Mucosa of descending colon (tissue), 3 donors: ENCODE data around the gene ZNF91. TPM values are rescaled to one million over a fixed set of nuclear protein-coding genes. Genes with fewer than 3 reads are reported as not detected.
"Not testable (repeated sequence)": the region's sequence is repeated elsewhere in the genome, so short reads cannot be mapped to it uniquely, and the experiment has no call there.

Source experiments
- ATAC-seq: fragments of 200-7000 bp; cut with Tn5 transposase; one replicate; pipeline ENCODE4 v1.9.1; 2020; ENCODE audit warnings: mild to moderate bottlenecking, moderate library complexity
- DNase-seq, 3 donors: peaks; one replicate each; pipeline ENCODE4 v3.0.0-alpha.2; 2020
- H3K36me3 ChIP-seq: fragments of 200-600 bp; one replicate; pipeline ENCODE4 v1.8.0; 2021; ENCODE audit warnings: low read depth, mild to moderate bottlenecking
- H3K4me1 ChIP-seq: fragments of 200-600 bp; one replicate; pipeline ENCODE4 v1.8.0; 2021; ENCODE audit warnings: low read depth, mild to moderate bottlenecking
- H3K4me3 ChIP-seq: fragments of 200-600 bp; one replicate; pipeline ENCODE4 v1.8.0; 2021; ENCODE audit warnings: mild to moderate bottlenecking
- H3K9me3 ChIP-seq: fragments of 200-600 bp; one replicate; pipeline ENCODE4 v1.8.0; 2021; ENCODE audit warnings: mild to moderate bottlenecking
- CTCF ChIP-seq: fragments of 200-600 bp; IDR thresholded peaks from one replicate; pipeline ENCODE4 v1.8.0; 2022; ENCODE audit warnings: antibody characterized with exemption, mild to moderate bottlenecking
- intact Hi-C, 2 donors: fragments of 100-400 bp; cut with DNase I in 1 of 2; cut with micrococcal nuclease in 1 of 2; formaldehyde crosslinking; loops; one replicate each; pipeline versions ENCODE4 v1.11.0 to v1.11.1; 2022; cut with DNase I, micrococcal nuclease
- total RNA-seq, 3 donors: library from RNA; stranded (reverse); fragmentation: NEBNext Ultra II Directional in 2 of 3; extraction: Animal tissue kit (Norgen Biotek cat#: 25700) in 2 of 3; gene quantifications; one replicate each; pipeline versions ENCODE4 v1.2.1 to v1.2.4, GENCODE V29; 2021 to 2023
- donor health status: DM: no; HTN: no; CAD: no; lungs with moderate emphysema.
- donor health status: DM: no; HTN: no; CAD: no.
- donor health status: DM: no; HTN: yes; CAD: no.

ZNF91 gene
- total RNA-seq, 3 donors from 2014 or later = 77.3 to 140 (median 81.8) TPM

GRCh38 chr19:23311551-23311950, 83.7 kb downstream of the ZNF91 start:
- no peaks in the 10 kb centered on the region for H3K9me3 ChIP-seq
- TF ChIP-seq CTCF = no peak
- H3K4me1 ChIP-seq = no peaks in the 10 kb centered on the region
- DNase-seq (no peak), ATAC-seq (no peak)
- H3K4me3 ChIP-seq = no peak overlapping the region
- intact Hi-C loops = no loop called here
- H3K36me3 ChIP-seq = no peaks in the 10 kb centered on the region

GRCh38 chr19:23310729-23311211, 84.5 kb downstream of the ZNF91 start:
- DNase-seq = no peak
- ATAC-seq = no peak
- Histone ChIP-seq H3K4me3 (no peak overlapping the region), H3K4me1 (no peaks in the 10 kb centered on the region), H3K9me3 (no peaks in the 10 kb centered on the region), H3K36me3 (no peaks in the 10 kb centered on the region)
- no peak for TF ChIP-seq CTCF
- intact Hi-C loops = no loop called here

- Histone ChIP-seq H3K36me3 (no peaks in the 10 kb centered on the region), H3K9me3 (no peaks in the 10 kb centered on the region), H3K4me3 (no peak overlapping the region), H3K4me1 (no peaks in the 10 kb centered on the region)
- intact Hi-C loops = no loop called here
- TF ChIP-seq CTCF = no peak
- DNase-seq (no peak), ATAC-seq (no peak)
Observed at GRCh38 chr19:23309926-23310325, 85.3 kb downstream of the ZNF91 start.

- TF ChIP-seq CTCF = no peak
- intact Hi-C loops = no loop called here
- Histone ChIP-seq H3K9me3 (peaks cover 12% of the 10 kb centered on the region), H3K4me3 (no peak overlapping the region), H3K36me3 (no peaks in the 10 kb centered on the region), H3K4me1 (no peaks in the 10 kb centered on the region)
- DNase-seq (no peak), ATAC-seq (no peak)
Observed at GRCh38 chr19:23305555-23305954, 89.7 kb downstream of the ZNF91 start.

- no peak for ATAC-seq
- H3K36me3 ChIP-seq = no peaks in the 10 kb centered on the region
- peaks cover 19% of the 10 kb centered on the region for H3K9me3 ChIP-seq
- no peak overlapping the region for H3K4me3 ChIP-seq
- no peak for DNase-seq
- no peaks in the 10 kb centered on the region for H3K4me1 ChIP-seq
- no peak for TF ChIP-seq CTCF
- intact Hi-C loops = no loop called here
Observed at GRCh38 chr19:23304238-23304637, 91.0 kb downstream of the ZNF91 start.

GRCh38 chr19:23294141-23294540, 101.1 kb downstream of the ZNF91 start:
- ATAC-seq = no peak
- TF ChIP-seq CTCF = no peak
- Histone ChIP-seq H3K4me1 (no peaks in the 10 kb centered on the region), H3K9me3 (peaks cover 3% of the 10 kb centered on the region), H3K4me3 (no peak overlapping the region), H3K36me3 (no peaks in the 10 kb centered on the region)
- no peak for DNase-seq
- intact Hi-C loops = no loop called here

GRCh38 chr19:23289966-23290365, 105.3 kb downstream of the ZNF91 start:
- H3K4me3 ChIP-seq, H3K9me3 ChIP-seq, H3K4me1 ChIP-seq, DNase-seq, H3K36me3 ChIP-seq, intact Hi-C loops, ATAC-seq: not testable (repeated sequence)
